Stimulated activated CD4-positive, alpha-beta T cell treated with anti-CD3 and anti-CD28 coated beads, Interleukin-2, amount 100 ng/mL, for 48 hours (primary cell): Measurements from ENCODE around the gene SF3B2.
"Not testable (repeated sequence)": the region's sequence is repeated elsewhere in the genome, so short reads cannot be mapped to it uniquely, and the experiment has no call there.

Source experiments
- DNase-seq, 2 donors: peaks; one replicate each; pipeline ENCODE4 v3.0.0-alpha.2; 2020

SF3B2 gene

DNA sequence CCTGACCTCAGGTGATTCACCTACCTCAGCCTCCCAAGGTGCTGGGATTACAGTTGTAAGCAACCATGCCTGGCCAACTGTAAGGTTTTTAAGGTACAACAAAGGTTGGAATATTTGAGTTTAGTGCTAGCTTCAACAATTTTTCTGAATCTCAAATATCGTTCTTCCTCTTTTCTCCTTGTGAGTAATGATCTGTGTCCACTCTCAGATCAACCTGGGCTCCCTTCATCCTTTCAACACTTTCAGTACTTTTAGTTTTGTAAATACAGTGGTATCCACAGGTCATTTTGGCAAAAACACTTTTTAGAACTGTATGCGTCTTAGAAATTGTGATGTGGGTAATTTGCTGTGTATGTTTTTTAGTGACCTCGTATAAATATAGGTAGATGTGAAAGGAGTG lies 25.8 kb downstream of the SF3B2 start:
- no peak for DNase-seq

DNA sequence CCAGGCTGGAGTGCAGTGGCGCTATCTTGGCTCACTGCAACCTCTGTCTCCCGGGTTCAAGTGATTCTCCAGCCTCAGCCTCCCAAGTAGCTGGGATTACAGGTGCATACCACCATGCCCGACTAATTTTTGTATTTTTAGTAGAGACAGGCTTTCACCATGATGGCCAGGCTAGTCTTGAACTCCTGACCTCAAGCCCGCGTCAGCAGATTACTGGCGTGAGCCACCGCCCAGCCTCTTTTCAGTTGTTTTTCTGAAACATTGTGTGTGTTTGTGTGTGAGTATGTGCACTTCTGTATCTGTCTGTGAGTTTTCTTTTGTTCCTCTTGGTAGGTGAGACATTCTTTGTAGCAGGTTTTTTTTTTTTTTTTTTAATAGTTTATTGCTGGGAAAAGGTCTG lies 26.8 kb downstream of the SF3B2 start:
- not testable (repeated sequence) for DNase-seq

GRCh38 chr11:66080055-66080817 lies 28.1 kb downstream of the SF3B2 start:
- DNase-seq = peak; percentile 47 to 54

DNA sequence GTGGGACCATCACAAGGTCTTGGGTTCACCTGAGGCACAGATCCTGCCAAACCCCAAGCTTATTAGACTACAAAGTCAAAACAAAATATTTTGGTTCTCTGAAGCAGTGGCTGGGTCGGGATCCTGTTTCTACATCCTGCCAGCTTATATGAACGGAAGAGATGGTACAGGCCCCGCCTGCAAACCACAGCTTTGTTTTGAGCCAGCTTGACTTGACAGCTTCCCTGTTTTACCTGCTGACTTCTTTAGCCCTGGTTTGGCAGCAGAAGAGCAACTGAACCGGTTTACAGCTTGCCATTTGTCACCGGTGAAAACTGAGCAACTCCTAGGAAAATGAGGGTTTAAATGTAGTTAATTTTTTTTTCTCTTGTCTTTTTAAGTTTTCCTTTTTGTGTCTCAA lies 29.3 kb downstream of the SF3B2 start:
- peak; percentile 41 to 49 for DNase-seq

GRCh38 chr11:66082946-66083698 lies 31.0 kb downstream of the SF3B2 start:
- DNase-seq = no peak

DNA sequence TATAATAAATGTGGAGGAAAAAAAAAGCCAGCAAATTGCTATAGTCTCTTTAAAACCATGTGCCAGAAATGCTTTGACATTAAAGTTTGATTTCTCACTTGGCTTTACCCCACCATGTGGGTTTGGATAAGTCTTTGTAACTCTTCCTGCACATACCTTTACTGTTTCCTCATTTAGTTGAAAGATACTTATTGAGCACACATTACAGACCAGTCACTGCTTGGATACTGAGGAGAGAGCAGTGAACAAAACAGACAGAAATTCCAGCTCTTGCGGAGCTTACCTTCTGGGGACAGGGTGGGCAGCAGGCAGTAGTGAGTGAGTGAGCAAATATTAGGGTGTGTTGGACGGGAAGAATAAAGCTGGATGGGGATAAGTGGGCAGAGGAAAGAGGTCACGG lies 31.6 kb downstream of the SF3B2 start:
- no peak for DNase-seq

DNA sequence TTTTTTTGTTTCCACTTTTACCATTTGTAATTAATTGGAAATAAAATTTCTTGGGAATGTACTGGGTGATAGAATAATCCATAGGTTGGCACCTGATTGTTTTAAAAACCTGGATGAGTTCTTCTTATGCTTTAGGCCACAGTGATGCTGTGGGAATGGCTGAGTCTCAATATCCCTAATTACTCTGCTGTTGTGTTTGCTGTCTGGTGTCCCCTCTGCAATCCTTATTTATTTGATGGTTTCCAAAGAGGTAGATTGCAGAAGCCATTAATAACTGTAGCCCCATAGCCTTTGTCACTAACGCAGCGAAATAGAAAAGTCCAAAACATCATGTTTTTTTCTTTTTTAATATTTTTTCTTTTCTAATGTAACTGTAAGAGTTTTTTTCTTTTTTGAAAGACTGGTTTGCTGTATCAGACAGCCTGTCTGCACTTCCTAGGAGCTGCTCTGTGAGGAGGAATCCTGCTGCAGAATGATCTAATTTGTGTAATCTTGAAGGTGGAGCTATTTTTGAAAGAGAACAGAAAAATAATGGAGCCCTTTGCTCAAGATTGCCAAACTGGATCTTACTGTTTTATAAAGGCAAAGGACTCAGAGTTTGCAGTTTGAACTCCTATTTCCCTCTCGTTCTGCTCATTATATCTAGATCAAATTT lies 32.8 kb downstream of the SF3B2 start:
- no peak for DNase-seq

DNA sequence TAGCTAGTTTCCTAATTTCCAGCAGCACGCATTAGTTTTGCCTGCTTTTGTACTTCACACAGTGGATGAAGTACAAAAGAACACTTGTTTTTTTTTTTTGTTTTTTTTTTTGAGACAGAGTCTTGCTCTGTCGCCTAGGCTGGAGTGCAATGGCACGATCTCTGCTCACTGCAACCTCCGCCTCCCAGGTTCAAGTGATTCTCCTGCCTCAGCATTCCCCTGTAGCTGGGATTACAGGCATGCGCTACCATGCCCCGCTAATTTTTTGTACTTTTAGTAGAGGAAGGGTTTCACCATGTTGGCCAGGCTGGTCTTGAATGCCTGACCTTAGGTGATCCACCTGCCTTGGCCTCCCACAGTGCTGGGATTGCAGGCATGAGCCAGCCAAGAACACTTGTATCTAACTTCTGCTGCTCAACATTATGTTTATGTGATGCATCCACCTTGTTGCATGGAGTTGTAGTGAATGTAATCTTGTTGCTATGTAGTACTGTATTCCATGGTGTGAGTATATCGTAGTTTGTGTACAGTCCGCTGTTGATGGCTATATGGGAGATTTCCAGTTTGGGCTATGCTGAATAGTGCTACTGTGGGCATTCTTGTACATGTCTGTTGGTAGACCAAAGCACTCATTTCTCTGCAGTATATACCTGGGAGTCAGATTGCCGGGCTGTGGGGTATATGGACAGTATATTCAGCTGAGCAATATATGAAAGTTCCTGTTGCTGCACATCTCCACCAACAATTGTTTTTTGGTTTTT lies 35.2 kb downstream of the SF3B2 start:
- DNase-seq = no peak

- DNase-seq = no peak
These were observed 36.9 kb downstream of the SF3B2 start for GRCh38 chr11:66089067-66089466.

DNA sequence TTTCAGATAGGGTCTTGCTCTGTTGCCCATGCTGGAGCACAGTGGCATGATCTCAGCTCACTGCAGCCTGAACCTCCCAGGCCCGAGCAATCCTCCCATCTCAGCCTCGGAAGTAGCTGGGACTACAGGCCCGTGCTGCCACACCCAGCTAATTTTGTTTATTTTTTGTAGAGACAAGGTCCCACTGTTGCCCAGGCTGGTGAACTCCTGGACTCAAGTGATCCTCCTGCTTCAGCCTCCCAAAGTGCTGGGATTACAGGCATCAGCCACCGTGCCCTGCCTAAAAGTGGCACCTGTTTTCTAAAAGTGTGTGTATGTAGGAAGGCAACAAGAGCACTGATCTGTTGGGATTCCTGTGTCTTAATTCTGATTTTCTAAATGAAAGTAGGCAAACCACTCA lies 38.1 kb downstream of the SF3B2 start:
- no peak for DNase-seq

- not testable (repeated sequence) for DNase-seq
These were observed 40.0 kb downstream of the SF3B2 start for GRCh38 chr11:66092125-66092524.

DNA sequence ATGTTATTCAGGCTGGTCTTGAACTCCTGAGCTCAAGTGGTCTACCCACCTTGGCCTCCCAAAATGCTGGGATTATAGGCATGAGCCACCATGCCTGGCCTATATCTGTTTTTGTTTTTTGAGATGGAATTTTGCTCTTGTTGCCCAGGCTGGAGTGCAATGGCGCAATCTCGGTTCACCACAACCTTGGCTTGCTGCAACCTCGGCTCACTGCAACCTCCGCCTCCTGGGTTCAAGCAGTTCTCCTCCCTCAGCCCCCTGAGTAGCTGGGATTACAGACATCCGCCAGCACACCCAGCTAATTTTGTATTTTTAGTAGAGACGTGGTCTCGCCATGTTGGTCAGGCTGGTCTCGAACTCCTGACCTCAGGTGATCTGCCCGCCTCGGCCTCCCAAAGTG lies 47.6 kb downstream of the SF3B2 start:
- not testable (repeated sequence) for DNase-seq

DNA sequence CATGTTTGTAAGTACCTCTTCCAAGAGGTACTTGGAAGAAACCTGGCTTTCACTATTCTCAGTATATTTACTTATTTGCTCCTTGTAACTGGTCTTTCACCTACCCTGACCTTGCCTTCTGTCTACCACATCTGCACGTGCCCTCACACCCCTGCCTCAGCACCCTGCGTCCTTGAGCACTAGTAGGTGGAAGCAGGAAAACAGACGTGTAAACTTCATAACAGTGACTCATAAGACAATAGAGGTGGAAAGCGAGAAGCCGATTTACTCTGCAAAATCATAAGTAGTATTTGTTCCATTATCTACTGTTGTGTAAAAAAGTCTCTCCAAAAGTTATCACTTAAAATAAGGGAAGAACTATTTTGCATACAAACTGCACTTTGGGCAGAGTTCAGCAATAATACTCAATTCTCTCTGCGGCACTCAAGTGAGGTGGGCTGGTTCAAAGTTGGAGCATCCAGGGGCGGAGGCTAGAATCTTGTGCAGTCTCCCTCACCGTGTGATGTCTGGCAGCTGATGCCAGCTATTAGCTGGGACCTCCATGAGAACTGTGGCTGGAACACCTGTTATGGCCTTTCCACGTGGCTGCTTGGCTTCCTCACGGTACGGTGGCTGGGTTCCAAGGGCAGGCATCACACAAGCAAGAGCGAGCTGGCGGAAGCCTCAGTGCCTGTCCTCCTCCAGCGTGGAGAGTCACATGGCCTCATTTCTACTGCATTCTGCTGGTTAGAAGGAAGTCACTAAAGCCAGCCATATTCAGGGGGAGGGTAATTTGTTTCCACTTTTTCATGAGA lies 48.3 kb downstream of the SF3B2 start:
- DNase-seq = peak; percentile 22 to 51

DNA sequence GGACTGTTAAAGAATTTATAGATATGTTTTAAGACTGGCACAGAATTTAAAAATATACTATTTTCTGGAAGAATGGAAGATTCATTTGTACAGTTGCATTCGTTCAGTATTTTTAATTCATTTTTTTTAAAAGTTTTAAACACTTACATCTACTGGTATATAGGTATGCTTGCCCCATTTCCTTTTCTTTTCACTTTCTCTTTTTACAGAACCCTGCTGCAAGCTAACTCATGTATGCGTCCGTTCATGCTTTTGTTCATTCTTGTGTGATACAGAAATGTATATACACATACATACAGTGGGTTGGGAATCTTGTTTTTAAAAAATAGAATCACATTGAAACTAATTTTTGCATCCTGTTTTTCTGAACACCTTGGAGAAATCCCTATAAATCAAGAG lies 48.9 kb downstream of the SF3B2 start:
- no peak for DNase-seq

- DNase-seq = no peak
These were observed 52.0 kb downstream of the SF3B2 start for GRCh38 chr11:66104057-66104638.

DNA sequence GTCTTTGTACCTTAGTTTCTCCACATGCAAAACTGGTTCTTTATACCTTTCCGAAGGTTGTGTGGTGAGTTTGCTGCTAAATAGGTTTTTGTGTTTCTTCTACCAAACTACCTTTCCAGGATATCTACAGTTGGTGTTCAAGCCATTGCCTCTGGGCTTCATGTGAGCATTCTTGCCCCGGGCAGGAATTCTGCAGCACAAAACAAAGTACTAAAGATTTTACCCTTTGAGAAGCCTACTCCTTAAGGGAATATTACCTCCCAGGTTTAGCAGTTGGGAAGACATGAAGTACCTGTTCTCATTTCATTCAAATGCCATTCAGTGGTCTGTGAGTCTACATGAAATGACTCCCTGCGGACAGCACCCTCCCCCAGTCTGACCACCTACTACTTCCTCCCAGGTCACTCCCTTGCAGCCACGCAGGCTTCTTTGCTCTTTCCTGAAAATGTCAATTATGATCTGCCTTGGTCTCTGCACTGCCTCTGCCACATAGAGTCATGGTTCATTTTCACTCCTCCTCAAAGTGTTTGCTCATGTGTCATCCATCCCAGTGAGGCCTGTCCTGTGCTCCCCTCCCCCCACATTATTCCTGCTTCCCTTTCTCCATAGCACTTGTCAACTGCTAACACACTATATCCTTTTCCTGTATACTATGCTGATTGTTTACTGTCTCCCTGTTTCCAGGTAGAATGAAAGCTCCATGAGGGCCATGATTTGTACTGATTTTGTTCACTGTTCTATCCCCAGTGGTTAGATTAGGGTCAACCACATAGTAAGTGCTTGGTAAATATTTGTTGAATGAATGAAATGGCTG lies 54.8 kb downstream of the SF3B2 start:
- DNase-seq = no peak

DNA sequence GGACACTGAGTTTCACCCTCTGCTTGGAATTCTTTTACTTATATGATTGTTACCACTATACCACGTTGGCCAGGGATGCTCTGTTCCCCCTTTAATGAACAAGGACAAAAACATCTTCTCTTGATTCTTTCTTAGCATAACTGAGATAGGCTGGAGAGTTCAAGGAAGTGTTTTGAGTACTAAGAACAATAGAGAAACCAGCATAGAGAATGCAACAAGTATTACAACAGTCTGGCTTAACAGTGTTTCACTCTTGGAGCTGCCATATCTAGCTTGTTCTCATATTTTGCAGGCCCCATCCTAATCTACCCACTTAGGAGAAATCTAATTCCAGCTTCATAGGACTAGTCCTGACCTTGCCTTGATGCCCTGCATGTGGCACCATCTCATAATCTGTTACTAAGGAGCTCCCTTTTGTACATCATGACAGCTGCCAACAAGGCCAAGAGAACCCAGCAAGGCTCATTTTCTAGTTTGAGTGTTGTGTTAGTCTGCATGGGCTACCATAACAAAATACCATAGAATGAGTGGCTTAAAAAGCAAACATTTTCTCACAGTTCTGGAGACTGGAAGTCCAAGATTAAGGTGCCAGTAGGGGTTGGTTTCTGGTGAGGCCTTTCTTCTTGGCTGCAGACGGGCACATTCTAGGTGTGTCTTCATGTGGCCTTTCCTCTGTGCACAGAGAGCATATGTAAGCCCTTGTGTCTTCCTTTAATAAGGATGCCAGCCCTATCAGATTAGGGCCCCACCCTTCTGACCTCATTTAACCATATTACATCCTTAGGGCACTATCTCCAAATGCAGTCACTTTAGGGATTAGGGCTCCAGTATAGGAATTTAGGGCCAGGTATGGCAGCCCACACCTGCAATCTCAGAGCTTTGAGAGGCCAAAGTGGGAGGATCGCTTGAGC lies 55.7 kb downstream of the SF3B2 start:
- no peak for DNase-seq

- no peak for DNase-seq
These were observed 57.1 kb downstream of the SF3B2 start for GRCh38 chr11:66109294-66109693.

- no peak for DNase-seq
These were observed 59.0 kb downstream of the SF3B2 start for GRCh38 chr11:66111158-66111557.

- no peak for DNase-seq
These were observed 59.9 kb downstream of the SF3B2 start for GRCh38 chr11:66112041-66112491.
